ENCODE data around the gene TMEM238. TPM values are rescaled to one million over a fixed set of nuclear protein-coding genes. Genes with fewer than 3 reads are reported as not detected.

TMEM238 gene
- total RNA-seq, 1 donor from 2014 or later: 0.58 TPM

DNA sequence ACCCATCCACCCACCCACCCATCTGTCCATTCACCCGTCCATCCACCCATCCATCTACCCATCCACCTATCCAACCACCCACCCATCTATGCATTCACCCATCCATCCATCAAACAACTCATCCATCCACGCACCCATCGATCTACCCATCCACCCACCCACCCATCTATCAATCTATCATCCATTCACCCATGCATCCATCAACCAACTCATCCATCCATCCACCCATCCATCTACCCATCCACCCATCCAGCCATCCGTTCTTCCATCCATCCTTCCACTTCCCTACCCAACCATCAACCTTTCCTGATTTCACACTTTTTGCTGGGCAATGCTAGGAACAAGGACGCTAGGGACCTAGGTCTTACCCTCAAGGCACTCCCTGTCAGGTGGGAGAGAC is 2.1 kb downstream of the TMEM238 start:
- DNase-seq (ENCODE audit: extremely low read depth, low read depth, low spot score): no peak

DNA sequence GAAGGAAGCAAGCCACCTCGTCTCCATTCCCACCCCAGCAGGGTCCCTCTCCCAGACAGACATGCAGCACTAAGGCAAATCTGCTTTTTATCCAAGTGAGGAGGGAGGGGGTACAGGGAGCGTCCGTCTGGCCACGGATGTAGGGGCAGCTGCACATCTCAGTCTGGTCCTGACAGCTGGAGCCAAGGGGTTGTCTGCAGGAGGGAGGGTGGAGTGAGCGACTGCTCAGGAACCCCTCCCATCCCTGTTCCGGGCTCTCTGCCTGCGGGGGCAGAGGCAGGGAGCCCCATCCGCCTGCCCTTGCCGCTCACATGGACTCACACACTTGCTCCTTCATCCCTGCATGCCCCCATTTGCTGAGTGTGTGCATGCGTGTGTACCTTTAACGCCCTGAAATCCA is 4.9 kb downstream of the TMEM238 start:
- DNase-seq (ENCODE audit: extremely low read depth, low read depth, low spot score): no peak

DNA sequence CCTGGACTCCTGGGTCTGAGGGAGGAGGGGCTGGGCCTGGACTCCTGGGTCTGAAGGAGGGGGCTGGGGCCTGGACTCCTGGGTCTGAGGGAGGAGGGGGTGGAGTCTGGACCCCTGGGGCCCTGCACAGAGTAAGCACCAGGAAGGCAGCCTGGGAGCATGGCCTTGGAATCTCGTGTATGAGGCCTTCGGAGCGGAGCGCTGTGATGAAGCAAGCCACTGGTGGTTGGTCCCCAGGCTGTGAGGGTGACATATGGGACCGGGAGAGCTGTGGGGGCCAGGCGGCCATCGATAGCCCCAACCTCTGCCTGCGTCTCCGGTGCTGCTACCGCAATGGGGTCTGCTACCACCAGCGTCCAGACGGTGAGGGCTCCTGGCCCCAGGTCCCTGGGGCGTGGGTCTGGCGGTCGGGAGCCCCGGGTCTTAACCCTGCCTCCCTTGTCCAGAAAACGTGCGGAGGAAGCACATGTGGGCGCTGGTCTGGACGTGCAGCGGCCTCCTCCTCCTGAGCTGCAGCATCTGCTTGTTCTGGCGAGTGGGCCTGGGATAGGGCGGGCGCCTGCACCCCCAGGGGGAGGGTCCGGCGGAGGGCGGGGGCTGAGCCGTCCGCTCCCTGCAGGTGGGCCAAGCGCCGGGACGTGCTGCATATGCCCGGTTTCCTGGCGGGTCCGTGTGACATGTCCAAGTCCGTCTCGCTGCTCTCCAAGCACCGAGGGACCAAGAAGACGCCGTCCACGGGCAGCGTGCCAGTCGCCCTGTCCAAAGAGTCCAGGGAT is 6.5 kb downstream of the TMEM238 start:
- DNase-seq (ENCODE audit: extremely low read depth, low read depth, low spot score): no peak

DNA sequence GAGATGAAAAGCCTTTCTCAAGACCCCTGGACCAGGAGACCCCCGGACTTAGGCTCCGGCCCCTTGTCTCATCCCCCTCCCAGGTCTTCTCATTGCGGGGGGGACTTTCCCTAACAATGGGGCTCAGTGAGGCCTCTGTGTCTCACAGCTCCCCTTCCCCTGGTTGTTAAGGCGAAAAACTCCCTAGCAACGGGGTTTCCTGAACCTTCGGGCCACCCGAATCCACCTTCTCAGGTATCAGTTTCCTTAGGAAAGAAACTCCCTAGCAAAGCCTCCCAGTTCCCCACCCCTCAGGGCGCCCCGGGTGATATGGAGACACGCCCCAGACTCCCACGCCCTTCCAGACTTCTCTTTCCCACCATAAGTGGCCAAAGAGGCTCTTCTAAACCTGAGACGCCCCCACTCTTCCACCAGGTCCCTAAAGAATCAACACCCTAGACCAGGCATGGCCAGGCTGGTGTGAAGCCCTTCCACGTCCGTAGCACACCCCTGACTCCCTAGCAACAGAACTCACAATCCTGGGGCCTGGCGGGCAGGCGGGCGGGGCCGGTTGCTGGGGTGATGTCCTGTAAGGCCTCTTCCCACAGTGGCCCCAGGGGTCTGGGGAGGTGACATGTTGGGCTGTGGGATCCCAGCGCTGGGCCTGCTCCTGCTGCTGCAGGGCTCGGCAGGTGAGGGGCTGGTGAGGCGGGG is 7.7 kb downstream of the TMEM238 start, which contains the start of gene TMEM190:
Gene TMEM190, plus strand, starts transcription at position 586 of the 693 bp plus-strand sequence. Its CDS starts 28 bp downstream, at position 614.
- DNase-seq (ENCODE audit: extremely low read depth, low read depth, low spot score): no peak

DNA sequence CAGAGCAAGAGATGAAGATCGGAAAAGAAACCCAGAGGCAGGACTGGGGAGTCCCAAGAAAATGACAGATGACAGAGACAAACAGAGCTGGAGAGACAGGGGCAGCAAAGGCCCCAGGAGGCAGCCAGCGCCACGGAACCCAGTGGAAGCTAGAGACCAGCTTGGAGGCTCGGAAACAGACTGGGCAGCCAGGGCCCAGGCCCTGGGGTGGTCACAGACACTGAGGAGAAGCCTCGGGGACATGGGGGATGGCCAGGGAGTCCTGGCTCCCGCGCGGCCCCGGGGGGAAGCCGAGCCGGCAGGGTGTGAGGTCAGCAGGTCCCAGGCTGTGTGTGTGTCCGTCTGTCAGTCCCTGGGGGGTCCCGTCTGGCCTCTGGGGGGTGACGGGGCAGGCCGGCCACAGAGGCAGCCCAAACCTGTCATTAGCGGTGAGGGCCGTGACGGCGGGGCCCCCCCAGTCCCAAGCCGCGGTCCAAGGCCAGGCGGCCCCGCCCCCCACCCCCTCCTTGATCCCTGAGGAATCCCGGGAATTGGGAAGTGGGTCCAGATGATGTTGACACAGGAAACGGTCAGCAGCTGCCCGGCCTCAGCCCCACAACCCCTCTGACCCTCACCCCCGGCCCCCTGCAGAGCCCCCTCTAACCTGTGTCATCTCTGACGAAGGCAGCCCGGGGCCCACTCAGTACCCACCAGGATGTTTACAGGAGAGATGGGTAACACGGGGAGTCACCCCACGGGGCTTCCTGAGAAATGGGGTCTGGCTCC is 9.9 kb downstream of the TMEM238 start:
- DNase-seq (ENCODE audit: extremely low read depth, low read depth, low spot score): no peak

DNA sequence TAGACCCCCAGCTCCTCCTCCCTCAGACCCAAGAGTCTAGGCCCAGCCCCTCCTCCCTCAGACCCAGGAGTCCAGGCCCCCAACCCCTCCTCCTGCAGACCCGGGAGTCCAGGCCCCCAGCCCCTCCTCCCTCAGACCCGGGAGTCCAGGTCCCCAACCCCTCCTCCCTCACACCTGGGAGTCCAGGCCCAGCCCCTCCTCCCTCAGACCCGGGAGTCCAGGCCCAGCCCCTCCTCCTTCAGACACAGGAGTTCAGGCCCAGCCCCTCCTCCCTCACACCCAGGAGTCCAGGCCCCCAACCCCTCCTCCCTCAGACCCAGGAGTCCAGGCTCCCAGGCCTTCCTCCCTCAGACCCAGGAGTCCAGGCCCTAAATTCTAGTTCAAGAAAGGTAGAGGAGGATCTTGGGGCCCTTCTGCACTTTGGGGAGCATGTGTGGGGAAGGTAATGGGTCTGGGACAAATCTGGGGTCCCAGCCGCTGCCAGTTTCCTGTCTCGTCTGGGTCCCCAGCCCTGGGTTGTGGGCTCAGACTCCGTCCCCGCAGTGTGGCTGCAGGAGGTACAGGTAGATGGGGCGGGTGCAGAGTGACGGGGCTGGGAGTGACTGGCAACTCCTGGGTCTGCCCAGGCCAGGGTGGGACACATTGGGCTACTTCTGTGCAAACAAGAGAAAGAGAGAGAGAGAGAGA is 10.6 kb downstream of the TMEM238 start:
- no peak for DNase-seq (ENCODE audit: extremely low read depth, low read depth, low spot score)

DNA sequence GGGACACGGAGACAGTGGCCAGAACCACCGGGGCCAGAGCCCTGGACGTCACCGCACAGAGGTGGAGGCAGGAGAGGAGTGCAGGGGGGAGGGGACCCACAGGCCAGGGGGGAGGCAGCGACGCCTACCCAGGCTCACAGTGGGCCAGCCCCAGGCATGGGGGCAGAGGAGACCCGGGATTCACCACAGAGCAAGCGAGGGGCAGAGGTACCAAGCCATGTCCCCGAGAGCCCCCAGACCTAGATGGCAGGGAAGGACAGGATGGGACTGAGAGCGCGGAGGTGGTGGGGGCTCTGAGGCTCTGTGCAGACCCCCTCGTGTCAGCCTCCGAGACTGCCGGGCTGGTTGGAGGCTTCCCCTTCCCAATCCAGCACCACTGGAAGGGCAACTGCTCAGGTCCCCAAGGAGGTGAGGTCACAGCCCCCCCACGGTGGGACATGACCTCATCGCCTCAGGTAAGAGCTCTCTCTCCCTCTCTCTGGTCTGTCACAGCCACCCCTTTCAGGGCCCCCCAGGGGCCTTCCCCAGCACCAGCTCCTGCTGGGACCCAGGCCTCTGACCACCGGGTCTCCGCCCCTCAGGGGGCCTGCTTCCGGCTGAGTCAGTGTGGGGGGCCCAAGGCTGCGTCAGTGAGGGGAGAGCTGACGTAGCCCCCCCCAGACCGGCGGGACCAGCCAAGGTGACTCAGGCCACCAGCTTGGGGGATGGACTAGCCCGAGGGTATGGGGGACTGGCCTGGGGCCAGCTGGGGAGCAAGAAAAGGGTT is 11.6 kb downstream of the TMEM238 start:
- DNase-seq (ENCODE audit: extremely low read depth, low read depth, low spot score): no peak

DNA sequence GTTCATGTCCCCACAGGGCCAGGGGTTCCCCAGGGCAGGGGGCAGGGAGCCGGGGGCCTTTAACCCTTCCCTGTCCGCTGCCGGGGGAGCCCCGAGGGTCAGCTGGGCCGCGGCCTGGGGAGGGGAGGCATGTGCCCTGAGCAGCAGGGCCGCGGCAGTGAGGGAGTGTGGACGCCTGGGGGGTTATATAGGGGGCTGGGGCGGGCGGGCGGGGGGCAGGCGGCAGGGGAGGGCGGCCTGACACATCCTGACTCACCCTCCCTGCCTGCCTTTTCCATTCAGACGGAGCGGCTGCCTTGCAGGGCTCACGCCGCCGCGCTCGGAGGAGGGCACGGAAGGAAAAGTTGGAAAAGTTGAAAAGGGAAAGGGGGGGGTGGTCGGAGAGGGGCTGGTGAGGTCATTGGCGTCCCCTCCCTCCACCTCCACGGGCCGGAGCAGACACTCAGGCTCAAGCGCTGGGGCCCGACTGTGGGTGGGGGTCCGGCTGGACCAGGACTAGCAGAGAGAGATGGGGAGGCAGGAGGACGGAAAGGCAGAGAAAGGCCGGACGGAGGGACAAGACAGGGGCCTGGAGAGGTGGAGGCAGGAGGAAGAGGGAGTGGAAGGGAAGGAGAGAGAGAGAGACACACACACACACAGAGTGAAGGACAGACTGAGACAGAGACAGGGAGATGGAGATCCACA is 13.6 kb downstream of the TMEM238 start, which contains the start of gene IL11:
Gene IL11, minus strand, starts transcription at position 159 of the 684 bp plus-strand sequence. Its CDS starts 153 bp downstream, at position 6.
- no peak for DNase-seq (ENCODE audit: extremely low read depth, low read depth, low spot score)

DNA sequence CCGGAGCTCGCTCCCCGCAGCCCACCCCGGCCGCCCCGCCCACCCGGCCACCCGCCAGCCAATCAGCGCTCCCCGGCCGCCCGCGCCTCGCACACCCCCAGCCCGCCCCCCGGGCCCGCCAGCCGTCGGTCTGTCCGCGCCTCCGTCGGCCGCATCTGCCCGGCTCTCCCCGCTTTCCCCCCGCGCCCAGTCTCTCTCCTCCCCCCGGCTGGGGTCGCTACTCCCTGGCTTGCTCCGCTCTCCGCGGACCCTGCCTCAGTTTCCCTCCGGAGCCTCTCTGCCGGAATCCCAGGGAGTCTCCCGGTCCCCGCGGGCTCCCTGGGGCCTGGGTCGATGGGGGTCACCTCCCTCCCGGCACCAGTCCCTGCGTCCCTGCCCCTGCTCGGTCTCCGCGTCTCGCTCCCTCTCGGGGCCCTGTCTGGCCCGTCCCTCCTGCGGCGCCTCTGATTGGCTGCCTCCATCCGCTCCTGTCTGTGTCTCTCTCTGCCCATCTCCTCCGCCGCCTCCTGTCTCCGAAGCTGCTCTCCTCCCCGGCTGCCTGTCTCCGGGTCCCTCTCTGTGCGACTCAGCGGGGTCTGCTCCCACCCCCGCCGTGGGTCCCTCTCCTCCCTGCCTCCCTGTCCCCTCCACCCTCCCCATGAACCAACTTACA is 14.3 kb downstream of the TMEM238 start:
- no peak for DNase-seq (ENCODE audit: extremely low read depth, low read depth, low spot score)

DNA sequence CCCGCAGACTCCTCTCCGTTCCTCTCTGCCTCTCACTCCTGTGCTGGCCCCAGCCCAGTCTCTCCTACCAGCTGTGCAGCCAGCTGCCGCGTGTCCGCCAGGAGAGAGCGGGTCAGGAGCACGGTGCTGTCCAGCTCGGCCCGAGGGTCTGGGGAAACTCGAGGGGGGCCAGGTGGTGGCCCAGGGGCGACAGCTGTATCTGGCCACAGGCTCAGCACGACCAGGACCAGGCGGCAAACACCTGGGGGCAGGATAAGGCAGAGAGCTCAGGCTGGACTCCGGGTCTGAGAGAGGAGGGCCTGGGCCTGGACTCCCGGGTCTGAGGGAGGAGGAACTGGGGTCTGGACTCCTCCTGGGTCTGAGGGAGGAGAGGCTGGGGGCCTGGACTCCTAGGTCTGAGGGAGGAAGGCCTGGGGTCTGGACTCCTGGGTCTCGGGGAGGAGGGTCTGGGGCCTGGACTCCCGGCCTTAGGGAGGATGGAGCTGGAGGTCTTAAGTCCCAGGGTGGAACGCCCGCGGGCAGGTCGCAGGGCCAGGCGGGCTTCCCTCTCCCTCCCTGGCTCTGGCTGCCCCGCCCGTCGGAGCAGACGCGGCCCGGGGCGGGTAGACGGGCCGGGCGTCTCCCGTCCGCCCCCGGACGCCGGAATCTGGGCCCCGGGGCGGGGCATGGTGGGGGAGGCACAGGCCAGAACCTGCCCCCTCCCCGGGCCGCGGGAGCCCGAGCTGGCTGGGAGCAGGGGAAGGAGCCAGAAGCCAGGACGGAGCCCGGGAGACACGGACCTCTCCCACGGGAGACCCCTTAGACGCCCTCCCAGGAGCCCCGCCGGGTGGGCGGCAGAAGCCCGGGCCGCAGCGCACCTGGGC is 15.2 kb downstream of the TMEM238 start:
- no peak for DNase-seq (ENCODE audit: extremely low read depth, low read depth, low spot score)

DNA sequence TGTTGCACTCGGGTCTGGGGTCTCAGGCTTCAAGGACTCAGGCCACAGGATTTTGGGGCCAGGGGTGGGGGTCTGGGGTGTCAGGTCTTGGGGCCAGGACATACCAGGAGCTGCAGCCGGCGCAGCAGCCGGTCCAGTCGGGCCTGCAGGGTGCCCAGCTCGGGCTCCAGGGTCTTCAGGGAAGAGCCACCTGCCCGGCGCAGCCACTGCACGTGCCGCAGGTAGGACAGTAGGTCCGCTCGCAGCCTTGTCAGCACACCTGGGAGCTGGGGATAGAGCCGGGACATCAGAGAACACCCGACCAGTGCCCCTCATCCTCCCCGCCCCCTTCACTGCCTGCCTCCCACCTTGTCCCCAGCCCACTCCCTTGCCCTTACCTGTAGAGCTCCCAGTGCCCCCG is 16.0 kb downstream of the TMEM238 start:
- no peak for DNase-seq (ENCODE audit: extremely low read depth, low read depth, low spot score)

DNA sequence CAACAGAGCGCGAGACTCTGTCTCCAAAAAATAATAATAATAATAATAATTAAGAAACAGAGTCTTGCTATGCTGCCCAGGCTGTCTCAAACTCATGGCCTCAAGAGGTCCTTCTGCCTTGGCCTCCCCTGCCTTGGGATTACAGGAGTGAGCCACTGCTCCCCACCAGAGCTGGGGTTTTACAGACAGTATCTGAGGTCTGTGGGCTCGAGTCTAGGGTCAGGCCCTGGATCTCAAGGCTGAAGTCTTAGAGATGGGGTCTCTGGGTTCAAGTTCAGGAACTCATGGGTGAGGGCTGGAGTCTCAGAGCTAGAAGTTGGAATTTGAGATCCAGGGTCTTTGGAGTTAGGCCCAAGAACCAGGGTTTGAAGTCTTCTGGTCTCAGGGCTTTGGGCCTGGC is 17.3 kb downstream of the TMEM238 start:
- DNase-seq (ENCODE audit: extremely low read depth, low read depth, low spot score): no peak

DNA sequence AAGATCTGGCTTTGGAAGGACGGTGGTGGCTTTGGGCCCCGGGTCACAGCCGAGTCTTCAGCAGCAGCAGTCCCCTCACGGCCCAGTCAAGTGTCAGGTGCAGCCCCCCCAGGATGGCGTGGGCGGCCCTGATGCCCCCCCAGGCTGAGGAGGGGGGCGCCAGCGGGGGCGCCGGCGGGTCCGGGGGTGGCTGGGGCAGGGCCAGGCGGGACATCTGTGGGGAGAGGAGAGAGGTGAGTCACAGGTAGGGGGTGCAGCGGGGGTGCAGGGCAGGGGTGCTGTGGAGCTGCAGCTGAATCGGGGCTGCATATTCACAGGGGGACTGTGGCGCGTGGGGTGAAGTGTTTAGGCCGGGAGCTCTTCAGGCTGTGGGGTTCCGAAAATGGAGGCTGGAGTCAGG is 18.1 kb downstream of the TMEM238 start:
- no peak for DNase-seq (ENCODE audit: extremely low read depth, low read depth, low spot score)

DNA sequence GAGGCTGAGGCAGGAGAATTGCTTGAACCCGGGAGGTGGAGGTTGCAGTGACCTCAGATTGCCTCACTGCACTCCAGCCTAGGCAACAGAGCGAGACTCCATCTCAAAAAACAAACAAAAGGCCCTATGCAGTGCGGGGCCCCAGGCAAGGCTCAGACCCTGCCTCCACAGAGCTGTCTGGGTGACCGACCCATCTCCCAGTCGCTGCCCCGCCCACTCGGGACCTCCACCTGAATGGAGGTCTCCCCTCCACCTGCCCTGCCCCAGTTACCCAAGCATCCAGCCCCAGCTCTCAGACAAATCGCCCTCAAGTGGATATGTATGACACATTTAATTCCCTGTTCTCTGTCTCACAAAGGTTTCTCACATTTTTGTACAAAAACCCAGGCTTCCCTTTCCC is 18.8 kb downstream of the TMEM238 start:
- no peak for DNase-seq (ENCODE audit: extremely low read depth, low read depth, low spot score)

DNA sequence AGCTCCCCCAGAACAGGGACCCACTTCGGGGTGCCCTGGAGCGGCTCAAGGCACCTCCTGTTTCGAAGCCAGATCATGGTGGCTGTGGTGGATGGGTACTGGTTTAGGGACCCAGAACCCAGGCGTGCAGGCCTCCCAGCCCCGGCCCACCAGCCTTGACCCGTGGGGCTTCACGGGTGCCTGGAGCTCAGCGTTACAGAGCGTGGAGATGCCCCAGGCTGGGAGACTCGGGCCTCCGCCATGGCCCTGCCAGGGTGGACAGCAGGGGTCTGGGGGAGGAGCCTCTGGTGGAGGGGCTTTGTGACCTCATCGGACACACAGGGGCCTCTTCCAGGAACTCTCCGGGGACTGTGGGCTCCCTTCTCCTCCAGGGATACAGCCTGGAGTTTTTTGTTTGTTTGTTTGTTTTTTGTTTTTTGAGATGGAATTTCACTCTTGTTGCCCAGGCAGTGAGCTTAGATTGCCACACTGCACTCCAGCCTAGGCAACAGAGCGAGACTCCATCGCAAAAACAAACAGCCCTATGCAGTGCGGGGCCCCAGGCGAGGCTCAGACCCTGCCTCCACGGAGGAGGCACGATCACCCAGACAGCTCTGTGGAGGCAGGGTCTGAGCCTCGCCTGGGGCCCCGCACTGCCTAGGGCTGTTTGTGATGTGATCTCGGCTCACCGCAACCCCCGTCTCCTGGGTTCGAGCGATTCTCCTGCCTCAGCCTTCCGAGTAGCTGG is 20.9 kb downstream of the TMEM238 start, which contains the start of gene GARIN5B:
Gene GARIN5B, minus strand, starts transcription at position 271 of the 727 bp plus-strand sequence. Its CDS starts 194 bp downstream, at position 77.
- no peak for DNase-seq (ENCODE audit: extremely low read depth, low read depth, low spot score)

DNA sequence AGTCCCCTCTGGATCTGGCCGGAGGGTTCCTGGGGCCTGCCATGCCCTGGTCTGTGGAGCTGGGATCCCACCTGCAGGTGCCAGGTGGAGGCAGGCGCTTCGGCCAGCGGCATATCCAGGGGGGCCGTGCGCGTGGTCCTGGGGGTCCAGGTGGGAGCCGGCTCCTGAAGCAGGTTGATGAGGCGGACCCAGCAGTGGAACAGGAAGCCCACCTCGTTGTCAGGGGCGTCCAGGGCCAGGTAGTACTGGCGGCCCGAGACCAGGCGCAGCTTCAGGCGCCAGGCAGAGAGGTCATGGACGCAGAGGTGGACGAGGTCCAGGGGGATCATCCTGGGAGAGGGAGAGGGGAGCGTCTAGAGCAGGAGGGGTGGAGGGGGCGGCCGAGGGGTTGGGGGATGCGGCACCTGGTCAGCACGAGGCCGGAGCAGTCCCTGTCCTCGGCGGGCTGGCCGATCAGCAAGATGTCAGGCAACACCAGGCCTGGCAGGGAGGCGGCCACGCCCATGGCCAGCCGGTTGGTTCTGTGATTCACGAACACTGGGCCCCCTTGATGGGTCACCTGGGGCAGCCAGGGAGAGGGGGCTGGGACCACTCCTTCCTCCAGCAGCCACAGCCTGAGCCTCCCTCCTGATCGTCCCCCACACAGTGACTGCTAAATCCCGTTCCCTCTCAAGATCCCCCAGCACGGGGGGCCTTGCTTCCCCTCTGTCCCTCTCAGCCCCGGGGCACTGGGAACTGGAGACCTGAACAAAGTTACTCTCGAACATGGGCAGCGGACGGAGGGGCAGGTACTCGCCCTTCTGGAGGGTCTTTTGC is 21.7 kb downstream of the TMEM238 start:
- DNase-seq (ENCODE audit: extremely low read depth, low read depth, low spot score): no peak

Data from glomerular endothelial cell (primary cell).